Panc1 (cell line): Measurements from ENCODE around the gene URAD. TPM values are rescaled to one million over a fixed set of nuclear protein-coding genes. Genes with fewer than 3 reads are reported as not detected.

Source experiments
- ATAC-seq: fragments of 200-7000 bp; cut with Tn5 transposase; 2 replicates; pipeline ENCODE4 v1.9.1; 2020; ENCODE audit warnings: mild to moderate bottlenecking, moderate library complexity
- BruUV-seq: library from RNA; stranded (reverse); fragments of 400-500 nt; replicated peaks from 2 replicates; lab custom pipeline; 2021; lab: Mats Ljungman, UMichigan
- CTCF ChIA-PET: fragments of 300-600 bp; sonication (Branson Sonifier 250); formaldehyde crosslinking; loops from one replicate; lab custom pipeline; 2022; ENCODE audit warnings: antibody characterized with exemption; lab: Charles Lee
- POLR2A ChIA-PET: fragments of 300-600 bp; sonication (Branson Sonifier 250); formaldehyde crosslinking; loops from one replicate; lab custom pipeline; 2022; ENCODE audit warnings: antibody characterized with exemption; lab: Charles Lee
- DNase-seq: peaks from one replicate; pipeline ENCODE4 v3.0.0-alpha.2; 2010; ENCODE audit warnings: low read depth, low spot score
- H3K27ac ChIP-seq: 2 replicates; pipeline ENCODE4 v1.5.1; 2011; ENCODE audit warnings: mild to moderate bottlenecking, low read length, inconsistent platforms
- H3K27me3 ChIP-seq: fragments of 200-500 bp; sonication (Bioruptor generic); 2 replicates; pipeline ENCODE4 v1.6.0; 2014; ENCODE audit warnings: low read length, inconsistent platforms; ENCODE audit not compliant: control insufficient read depth, insufficient read depth
- H3K36me3 ChIP-seq: fragments of 200-500 bp; sonication (Bioruptor generic); 2 replicates; pipeline ENCODE4 v1.5.1; 2014; ENCODE audit warnings: inconsistent platforms, mild to moderate bottlenecking, low read length, moderate library complexity; ENCODE audit not compliant: control insufficient read depth, insufficient read depth
- H3K4me1 ChIP-seq: 2 replicates; pipeline ENCODE4 v1.5.1; 2011; ENCODE audit warnings: inconsistent platforms, mild to moderate bottlenecking, low read length, moderate library complexity; ENCODE audit not compliant: control insufficient read depth, insufficient read depth
- H3K4me3 ChIP-seq, 2 experiments: 2 replicates each; pipeline ENCODE4 v1.5.1; 2011 to 2012; ENCODE audit warnings: low read depth in 2 of 2, low read length in 2 of 2, mild to moderate bottlenecking in 2 of 2, inconsistent platforms in 1 of 2, moderate library complexity in 1 of 2
- H3K9me3 ChIP-seq: fragments of 200-500 bp; sonication (Bioruptor generic); 2 replicates; pipeline ENCODE4 v1.5.1; 2014; ENCODE audit warnings: low read depth, mild to moderate bottlenecking, inconsistent platforms, low read length, moderate library complexity; ENCODE audit not compliant: control insufficient read depth, insufficient read depth
- POLR2AphosphoS5 ChIP-seq: IDR thresholded peaks from 2 replicates; pipeline ENCODE4 v1.6.1; 2012; ENCODE audit warnings: mild to moderate bottlenecking, low read depth, low read length, moderate library complexity
- SIN3A ChIP-seq: IDR thresholded peaks from 2 replicates; pipeline ENCODE4 v1.6.1; 2012; ENCODE audit warnings: low read depth, mild to moderate bottlenecking, low read length, moderate library complexity, borderline replicate concordance; ENCODE audit not compliant: insufficient read depth
- TCF7L2 ChIP-seq: IDR thresholded peaks from 2 replicates; pipeline ENCODE4 v1.6.1; 2011; ENCODE audit warnings: mild to moderate bottlenecking, low read depth, low read length, inconsistent platforms
- in situ Hi-C: cut with HindIII; loops from 2 replicates; pipeline ENCODE4 v1.10.0; 2016; ENCODE audit warnings: low sequenced_read_pairs, low pct_unique_long_range_greater_than_20kb
- intact Hi-C: fragments of 100-400 bp; cut with micrococcal nuclease; formaldehyde crosslinking; loops from one replicate; pipeline ENCODE4 v1.10.0; 2022; ENCODE audit not compliant: unreplicated experiment
- total RNA-seq: library from RNA; stranded (reverse); gene quantifications from one replicate; pipeline ENCODE4 v1.2.1, GENCODE V29; 2021; ENCODE audit not compliant: unreplicated experiment
- TF ChIP-seq, protein P1 (sequence below): fragments of 450-650 bp; IDR thresholded peaks from 2 replicates; pipeline ENCODE4 v1.5.1; 2017; ENCODE audit warnings: mild to moderate bottlenecking
- TF ChIP-seq, protein P2 (sequence below), 2 experiments: IDR thresholded peaks; 2 replicates each; pipeline ENCODE4 v1.6.1; 2011 to 2012; ENCODE audit warnings: low read depth in 2 of 2, control low read depth in 1 of 2, low read length in 1 of 2, mild to moderate bottlenecking in 1 of 2, moderate library complexity in 1 of 2; ENCODE audit not compliant: insufficient read depth in 1 of 2

URAD gene
- total RNA-seq, 1 experiment from 2014 or later: not detected

DNA sequence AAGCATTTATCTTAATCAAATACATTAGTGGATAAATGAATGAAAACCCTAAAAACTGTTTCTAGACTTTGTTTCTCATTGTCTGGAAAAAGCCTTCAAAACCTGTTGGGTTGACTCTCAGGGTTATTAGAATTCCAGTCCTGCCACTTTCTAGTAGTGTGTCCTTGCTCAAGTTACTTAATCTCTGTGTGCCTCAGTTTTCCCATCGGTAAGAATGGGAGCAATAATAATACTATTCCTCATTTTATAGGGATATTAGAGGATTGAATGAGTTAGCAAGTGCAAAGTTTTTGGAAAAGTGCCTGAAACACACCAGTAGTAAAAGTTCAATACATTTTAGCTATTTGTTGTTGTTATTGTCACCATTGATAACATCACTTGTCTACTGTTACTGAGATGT is 2.9 kb downstream of the URAD start:
- no TSS peak for BruUV-seq
- Histone ChIP-seq H3K4me1 (no peaks in the 10 kb centered on the region), H3K4me3 (no peak overlapping the region), H3K36me3 (no peaks in the 10 kb centered on the region), H3K9me3 (no peaks in the 10 kb centered on the region), H3K27me3 (no peaks in the 10 kb centered on the region), H3K27ac (no peak overlapping the region)
- CTCF ChIA-PET: interaction anchor here (0.5 to 2.2 kb wide), 2 partner anchors 112 to 159 kb away, joined by 5 to 8 read pairs; no protein-coding TSS in a partner anchor
- TF ChIP-seq SIN3A: no peak
- no peak for TF ChIP-seq TCF7L2
- no peak for TF ChIP-seq POLR2AphosphoS5
- TF ChIP-seq, protein P1, sequence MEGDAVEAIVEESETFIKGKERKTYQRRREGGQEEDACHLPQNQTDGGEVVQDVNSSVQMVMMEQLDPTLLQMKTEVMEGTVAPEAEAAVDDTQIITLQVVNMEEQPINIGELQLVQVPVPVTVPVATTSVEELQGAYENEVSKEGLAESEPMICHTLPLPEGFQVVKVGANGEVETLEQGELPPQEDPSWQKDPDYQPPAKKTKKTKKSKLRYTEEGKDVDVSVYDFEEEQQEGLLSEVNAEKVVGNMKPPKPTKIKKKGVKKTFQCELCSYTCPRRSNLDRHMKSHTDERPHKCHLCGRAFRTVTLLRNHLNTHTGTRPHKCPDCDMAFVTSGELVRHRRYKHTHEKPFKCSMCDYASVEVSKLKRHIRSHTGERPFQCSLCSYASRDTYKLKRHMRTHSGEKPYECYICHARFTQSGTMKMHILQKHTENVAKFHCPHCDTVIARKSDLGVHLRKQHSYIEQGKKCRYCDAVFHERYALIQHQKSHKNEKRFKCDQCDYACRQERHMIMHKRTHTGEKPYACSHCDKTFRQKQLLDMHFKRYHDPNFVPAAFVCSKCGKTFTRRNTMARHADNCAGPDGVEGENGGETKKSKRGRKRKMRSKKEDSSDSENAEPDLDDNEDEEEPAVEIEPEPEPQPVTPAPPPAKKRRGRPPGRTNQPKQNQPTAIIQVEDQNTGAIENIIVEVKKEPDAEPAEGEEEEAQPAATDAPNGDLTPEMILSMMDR: no peak
- TF ChIP-seq, protein P2, sequence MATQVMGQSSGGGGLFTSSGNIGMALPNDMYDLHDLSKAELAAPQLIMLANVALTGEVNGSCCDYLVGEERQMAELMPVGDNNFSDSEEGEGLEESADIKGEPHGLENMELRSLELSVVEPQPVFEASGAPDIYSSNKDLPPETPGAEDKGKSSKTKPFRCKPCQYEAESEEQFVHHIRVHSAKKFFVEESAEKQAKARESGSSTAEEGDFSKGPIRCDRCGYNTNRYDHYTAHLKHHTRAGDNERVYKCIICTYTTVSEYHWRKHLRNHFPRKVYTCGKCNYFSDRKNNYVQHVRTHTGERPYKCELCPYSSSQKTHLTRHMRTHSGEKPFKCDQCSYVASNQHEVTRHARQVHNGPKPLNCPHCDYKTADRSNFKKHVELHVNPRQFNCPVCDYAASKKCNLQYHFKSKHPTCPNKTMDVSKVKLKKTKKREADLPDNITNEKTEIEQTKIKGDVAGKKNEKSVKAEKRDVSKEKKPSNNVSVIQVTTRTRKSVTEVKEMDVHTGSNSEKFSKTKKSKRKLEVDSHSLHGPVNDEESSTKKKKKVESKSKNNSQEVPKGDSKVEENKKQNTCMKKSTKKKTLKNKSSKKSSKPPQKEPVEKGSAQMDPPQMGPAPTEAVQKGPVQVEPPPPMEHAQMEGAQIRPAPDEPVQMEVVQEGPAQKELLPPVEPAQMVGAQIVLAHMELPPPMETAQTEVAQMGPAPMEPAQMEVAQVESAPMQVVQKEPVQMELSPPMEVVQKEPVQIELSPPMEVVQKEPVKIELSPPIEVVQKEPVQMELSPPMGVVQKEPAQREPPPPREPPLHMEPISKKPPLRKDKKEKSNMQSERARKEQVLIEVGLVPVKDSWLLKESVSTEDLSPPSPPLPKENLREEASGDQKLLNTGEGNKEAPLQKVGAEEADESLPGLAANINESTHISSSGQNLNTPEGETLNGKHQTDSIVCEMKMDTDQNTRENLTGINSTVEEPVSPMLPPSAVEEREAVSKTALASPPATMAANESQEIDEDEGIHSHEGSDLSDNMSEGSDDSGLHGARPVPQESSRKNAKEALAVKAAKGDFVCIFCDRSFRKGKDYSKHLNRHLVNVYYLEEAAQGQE (IDR thresholded peaks at IDR 0.05; ENCODE audit: insufficient read depth in 1 of 2, low read depth in 2 of 2, low read length in 1 of 2): no peak
- ATAC-seq (no peak), DNase-seq (no peak)
- intact Hi-C loops (loop anchor here (10.0 kb wide), 3 partner anchors 151 to 621 kb away; no protein-coding TSS in a partner anchor), in situ Hi-C loops (no loop called here)
- POLR2A ChIA-PET: no interaction called here

DNA sequence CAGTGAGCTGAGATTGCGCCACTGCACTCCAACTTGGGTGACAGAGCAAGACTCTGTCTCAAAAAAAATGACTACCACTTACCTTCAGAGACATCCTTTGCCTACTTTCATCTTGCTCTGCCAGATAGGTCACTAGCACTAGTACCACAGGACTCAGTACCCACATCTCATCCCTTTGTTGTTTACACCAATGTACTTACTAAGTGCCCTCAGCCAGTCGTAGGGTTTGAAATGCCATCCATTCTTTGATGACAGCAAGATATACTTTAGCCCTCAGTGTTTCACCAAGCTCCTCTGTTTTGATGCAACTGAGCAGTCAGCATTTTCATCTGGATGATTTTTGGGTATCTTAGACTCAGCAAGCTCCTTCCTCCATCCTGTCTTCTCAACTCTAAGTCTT is 6.1 kb downstream of the URAD start:
- Histone ChIP-seq H3K27me3 (no peaks in the 10 kb centered on the region), H3K4me3 (no peak overlapping the region), H3K36me3 (no peaks in the 10 kb centered on the region), H3K9me3 (no peaks in the 10 kb centered on the region), H3K27ac (no peak overlapping the region), H3K4me1 (no peaks in the 10 kb centered on the region)
- ATAC-seq (no peak), DNase-seq (no peak)
- TF ChIP-seq, protein P2 (IDR thresholded peaks at IDR 0.05; ENCODE audit: insufficient read depth in 1 of 2, low read depth in 2 of 2, low read length in 1 of 2): no peak
- no peak for TF ChIP-seq TCF7L2
- TF ChIP-seq SIN3A: no peak
- TF ChIP-seq, protein P1: no peak
- TF ChIP-seq POLR2AphosphoS5: no peak
- in situ Hi-C loops (no loop called here), intact Hi-C loops (loop anchor here (10.0 kb wide), 3 partner anchors 148 to 618 kb away; no protein-coding TSS in a partner anchor)
- CTCF ChIA-PET: no interaction called here
- POLR2A ChIA-PET: no interaction called here
- BruUV-seq: no TSS peak
